Central memory CD8-positive, alpha-beta T cell (primary cell): Measurements from ENCODE around the gene ITPR1.

Experiments used
- ATAC-seq: fragments of 150-1000 bp; cut with Tn5 transposase; replicated peaks from 2 replicates; pipeline ENCODE4 v1.10.0; 2022; ENCODE audit warnings: mild to moderate bottlenecking, moderate FRiP score, moderate number of reproducible peaks; ENCODE audit not compliant: poor library complexity, severe bottlenecking; ENCODE audit errors: extremely low read depth
- DNase-seq, 2 donors: peaks; one replicate each; pipeline ENCODE4 v3.0.0; 2021; ENCODE audit warnings: low spot score in 2 of 2
- H3K27ac Mint-ChIP-seq: one replicate; pipeline ENCODE4 v1.8.0; 2022; ENCODE audit warnings: low read depth, mild to moderate bottlenecking, moderate library complexity, mixed read lengths
- H3K27me3 Mint-ChIP-seq: one replicate; pipeline ENCODE4 v1.8.0; 2022; ENCODE audit warnings: mixed read lengths
- H3K36me3 Mint-ChIP-seq: one replicate; pipeline ENCODE4 v1.8.0; 2022; ENCODE audit warnings: mild to moderate bottlenecking, moderate library complexity, mixed read lengths; ENCODE audit not compliant: insufficient read depth
- H3K4me1 Mint-ChIP-seq: one replicate; pipeline ENCODE4 v1.8.0; 2022; ENCODE audit warnings: mixed read lengths
- H3K4me3 Mint-ChIP-seq: one replicate; pipeline ENCODE4 v1.8.0; 2022; ENCODE audit warnings: mild to moderate bottlenecking, moderate library complexity, mixed read lengths
- H3K9me3 Mint-ChIP-seq: one replicate; pipeline ENCODE4 v1.8.0; 2022; ENCODE audit warnings: mixed read lengths

ITPR1 gene

DNA sequence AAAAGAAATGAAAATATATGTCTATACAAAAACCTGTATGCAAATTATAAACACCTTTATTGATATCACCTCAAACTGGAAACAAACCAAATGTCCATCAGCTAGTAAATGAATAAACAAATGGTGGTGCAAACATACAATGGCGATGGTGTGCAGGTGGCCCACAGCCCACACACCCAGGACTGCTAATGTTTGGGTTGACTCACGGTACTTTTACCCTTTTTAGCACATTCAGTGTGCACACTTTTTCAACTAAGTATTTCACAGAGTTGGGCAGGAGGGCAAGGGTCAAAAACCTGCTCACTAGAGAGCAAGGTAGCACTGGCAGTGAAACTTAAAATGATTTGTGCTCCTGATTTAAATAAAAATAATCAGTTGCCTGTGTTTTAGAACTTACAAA, 363.0 kb downstream of the ITPR1 start:
- no peak for DNase-seq
- H3K9me3 Mint-ChIP-seq, result no peaks in the 10 kb centered on the region
- peaks cover 12% of the 10 kb centered on the region for H3K4me1 Mint-ChIP-seq
- ATAC-seq, result no peak
- no peak overlapping the region for H3K27ac Mint-ChIP-seq
- no peaks in the 10 kb centered on the region for H3K27me3 Mint-ChIP-seq
- H3K4me3 Mint-ChIP-seq, result no peak overlapping the region
- peaks cover 1% of the 10 kb centered on the region for H3K36me3 Mint-ChIP-seq

DNA sequence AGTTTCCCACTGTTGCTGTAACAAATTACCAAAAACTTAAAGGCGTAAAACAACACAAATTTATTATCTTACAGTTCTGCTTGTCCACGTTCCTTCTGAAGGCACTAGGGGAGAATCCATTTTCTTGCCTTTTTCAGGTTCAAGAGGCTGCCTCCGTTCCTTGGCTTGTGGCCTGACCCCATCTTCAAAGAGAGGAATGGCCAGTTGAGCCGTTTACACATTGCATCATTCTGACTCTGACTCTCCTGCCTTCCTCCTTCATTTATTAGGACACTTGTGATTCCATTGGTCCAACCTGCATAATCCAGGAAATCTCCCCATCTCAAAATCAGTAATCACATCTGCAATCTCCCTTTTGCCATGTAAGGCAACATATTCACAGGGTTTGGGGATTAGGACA, 363.4 kb downstream of the ITPR1 start:
- peaks cover 8% of the 10 kb centered on the region for H3K4me1 Mint-ChIP-seq
- peaks cover 1% of the 10 kb centered on the region for H3K36me3 Mint-ChIP-seq
- ATAC-seq (no peak), DNase-seq (no peak)
- H3K9me3 Mint-ChIP-seq, result no peaks in the 10 kb centered on the region
- H3K27me3 Mint-ChIP-seq, result no peaks in the 10 kb centered on the region
- H3K27ac Mint-ChIP-seq, result no peak overlapping the region
- no peak overlapping the region for H3K4me3 Mint-ChIP-seq

DNA sequence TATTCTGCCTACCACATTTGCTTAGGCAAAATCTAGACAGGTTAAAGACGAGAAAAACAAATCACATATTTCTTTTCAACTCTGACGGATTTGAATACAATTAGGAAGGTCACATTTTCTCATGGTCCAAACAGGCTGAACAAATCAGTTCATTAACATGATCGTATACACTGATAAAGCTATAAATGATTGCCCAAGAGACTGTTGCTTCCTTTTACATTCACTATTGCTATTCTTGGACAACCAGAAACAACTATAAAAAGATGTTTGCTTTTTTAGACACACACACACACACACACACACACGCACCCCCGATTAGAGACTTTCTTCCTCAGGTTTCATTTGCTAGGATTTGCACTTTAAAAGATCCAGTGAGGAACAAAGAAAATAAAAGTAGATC, 363.8 kb downstream of the ITPR1 start:
- no peak for DNase-seq
- no peaks in the 10 kb centered on the region for H3K9me3 Mint-ChIP-seq
- no peak overlapping the region for H3K4me3 Mint-ChIP-seq
- no peak for ATAC-seq
- no peaks in the 10 kb centered on the region for H3K27me3 Mint-ChIP-seq
- no peak overlapping the region for H3K27ac Mint-ChIP-seq
- peaks cover 7% of the 10 kb centered on the region for H3K4me1 Mint-ChIP-seq
- H3K36me3 Mint-ChIP-seq, result peaks cover 1% of the 10 kb centered on the region

DNA sequence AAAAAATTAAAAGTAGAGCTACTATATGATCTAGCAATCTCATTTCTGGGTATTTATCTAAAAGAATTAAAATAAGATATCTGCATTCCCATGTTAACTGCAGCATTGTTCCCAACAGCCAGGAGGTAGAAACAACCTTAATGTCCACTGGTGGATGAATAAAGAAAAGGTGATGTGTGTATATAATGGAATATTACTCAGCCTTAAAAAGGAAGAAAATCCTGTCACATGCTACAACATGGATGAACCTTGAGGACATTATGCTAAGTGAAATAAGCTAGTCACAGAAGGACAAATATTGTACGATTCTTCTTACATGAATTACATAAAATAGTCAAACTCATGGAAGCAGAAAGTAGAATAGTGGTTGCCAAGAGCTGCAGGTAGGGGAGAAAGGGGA, 366.6 kb downstream of the ITPR1 start:
- ATAC-seq (no peak), DNase-seq (no peak)
- no peak overlapping the region for H3K4me3 Mint-ChIP-seq
- no peaks in the 10 kb centered on the region for H3K4me1 Mint-ChIP-seq
- no peak overlapping the region for H3K27ac Mint-ChIP-seq
- H3K36me3 Mint-ChIP-seq, result peaks cover 2% of the 10 kb centered on the region
- no peaks in the 10 kb centered on the region for H3K27me3 Mint-ChIP-seq
- H3K9me3 Mint-ChIP-seq, result no peaks in the 10 kb centered on the region

DNA sequence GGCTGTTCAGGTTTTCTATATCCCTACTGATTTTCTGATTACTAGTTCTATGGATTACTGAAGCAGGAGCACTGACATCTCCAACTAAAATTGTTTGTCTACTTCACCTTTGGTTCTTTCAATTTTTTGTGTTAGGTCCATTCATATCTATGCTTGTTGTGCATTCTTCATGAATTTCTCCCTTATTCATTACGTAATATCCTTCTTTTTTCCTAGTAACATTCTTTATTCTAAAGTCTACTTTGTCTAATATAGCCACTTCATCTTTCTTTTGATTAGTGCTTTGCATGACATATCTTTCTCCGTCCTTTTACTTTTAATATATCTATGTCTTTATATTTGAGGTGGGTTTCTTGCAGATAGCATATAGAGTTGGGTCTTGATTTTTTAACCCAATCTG, 369.8 kb downstream of the ITPR1 start:
- H3K4me3 Mint-ChIP-seq, result no peak overlapping the region
- peaks cover 3% of the 10 kb centered on the region for H3K36me3 Mint-ChIP-seq
- peaks cover 13% of the 10 kb centered on the region for H3K4me1 Mint-ChIP-seq
- no peaks in the 10 kb centered on the region for H3K9me3 Mint-ChIP-seq
- DNase-seq, result no peak
- no peak for ATAC-seq
- H3K27ac Mint-ChIP-seq, result no peak overlapping the region
- no peaks in the 10 kb centered on the region for H3K27me3 Mint-ChIP-seq

DNA sequence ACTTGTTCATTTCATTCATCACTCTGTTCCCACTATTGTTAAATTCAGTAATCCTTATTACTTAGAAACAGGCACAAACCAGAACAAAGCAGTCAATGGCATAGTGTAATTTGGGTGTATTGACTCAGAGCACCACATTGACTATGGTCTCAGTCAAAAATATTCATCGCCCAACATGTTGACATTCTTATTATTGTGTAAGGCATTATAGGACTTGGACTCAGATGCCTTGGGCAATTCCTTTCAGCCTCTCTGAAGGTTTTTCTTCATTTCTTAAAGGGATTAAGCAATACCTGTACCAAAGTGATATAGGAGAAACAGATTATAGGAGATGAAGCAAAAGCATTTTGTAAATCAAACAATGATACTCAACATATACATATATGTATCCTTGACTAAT, 371.4 kb downstream of the ITPR1 start:
- ATAC-seq, result no peak
- H3K27ac Mint-ChIP-seq, result no peak overlapping the region
- H3K4me3 Mint-ChIP-seq, result no peak overlapping the region
- H3K36me3 Mint-ChIP-seq, result peaks cover 10% of the 10 kb centered on the region
- no peaks in the 10 kb centered on the region for H3K27me3 Mint-ChIP-seq
- DNase-seq, result no peak
- no peaks in the 10 kb centered on the region for H3K9me3 Mint-ChIP-seq
- H3K4me1 Mint-ChIP-seq, result peaks cover 20% of the 10 kb centered on the region

DNA sequence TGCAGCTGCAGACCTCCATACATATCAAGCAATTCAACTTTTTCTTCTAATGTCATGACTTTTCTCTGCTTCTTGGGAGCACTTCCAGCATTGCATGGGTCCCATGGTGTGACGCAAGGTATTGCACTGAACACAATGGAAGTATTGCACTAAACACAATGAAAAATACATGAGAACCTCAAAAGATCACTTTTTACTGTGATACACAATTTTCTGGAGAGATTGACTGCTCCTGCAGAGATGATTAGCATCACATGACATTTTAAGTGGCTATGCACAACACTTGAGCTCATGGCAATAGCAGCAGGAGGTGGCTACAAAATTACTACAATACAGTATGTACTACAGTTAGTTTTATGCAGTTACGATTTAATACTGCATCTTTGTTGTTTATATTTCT, 372.6 kb downstream of the ITPR1 start:
- H3K27me3 Mint-ChIP-seq, result no peaks in the 10 kb centered on the region
- DNase-seq (no peak), ATAC-seq (no peak)
- peaks cover 20% of the 10 kb centered on the region for H3K4me1 Mint-ChIP-seq
- no peak overlapping the region for H3K4me3 Mint-ChIP-seq
- H3K27ac Mint-ChIP-seq, result no peak overlapping the region
- no peaks in the 10 kb centered on the region for H3K9me3 Mint-ChIP-seq
- H3K36me3 Mint-ChIP-seq, result peaks cover 12% of the 10 kb centered on the region

DNA sequence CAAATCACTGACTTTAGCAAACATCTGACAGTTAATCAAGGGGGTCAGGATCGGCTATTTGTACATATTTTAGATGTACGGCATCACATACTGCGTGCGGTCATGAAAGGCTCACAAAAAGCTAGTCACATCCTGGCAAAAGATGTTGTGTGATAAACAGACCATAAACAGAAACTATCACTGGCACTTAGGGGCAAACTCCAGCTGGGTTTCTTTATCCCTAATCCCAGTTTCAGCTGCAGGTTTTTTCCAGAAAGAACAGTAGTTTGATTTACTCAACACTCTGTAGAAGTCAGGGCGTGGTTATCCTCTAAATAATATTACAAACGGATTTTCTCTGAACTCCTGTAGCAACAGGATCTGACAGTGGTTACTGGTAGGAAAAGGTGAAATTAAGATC, 373.7 kb downstream of the ITPR1 start:
- Mint-ChIP-seq H3K4me1 (peaks cover 20% of the 10 kb centered on the region), H3K27ac (peak overlapping the region; percentile 93), H3K27me3 (no peaks in the 10 kb centered on the region), H3K4me3 (peak overlapping the region; percentile 76), H3K36me3 (peaks cover 12% of the 10 kb centered on the region), H3K9me3 (no peaks in the 10 kb centered on the region)
- DNase-seq (no peak), ATAC-seq (no peak)

DNA sequence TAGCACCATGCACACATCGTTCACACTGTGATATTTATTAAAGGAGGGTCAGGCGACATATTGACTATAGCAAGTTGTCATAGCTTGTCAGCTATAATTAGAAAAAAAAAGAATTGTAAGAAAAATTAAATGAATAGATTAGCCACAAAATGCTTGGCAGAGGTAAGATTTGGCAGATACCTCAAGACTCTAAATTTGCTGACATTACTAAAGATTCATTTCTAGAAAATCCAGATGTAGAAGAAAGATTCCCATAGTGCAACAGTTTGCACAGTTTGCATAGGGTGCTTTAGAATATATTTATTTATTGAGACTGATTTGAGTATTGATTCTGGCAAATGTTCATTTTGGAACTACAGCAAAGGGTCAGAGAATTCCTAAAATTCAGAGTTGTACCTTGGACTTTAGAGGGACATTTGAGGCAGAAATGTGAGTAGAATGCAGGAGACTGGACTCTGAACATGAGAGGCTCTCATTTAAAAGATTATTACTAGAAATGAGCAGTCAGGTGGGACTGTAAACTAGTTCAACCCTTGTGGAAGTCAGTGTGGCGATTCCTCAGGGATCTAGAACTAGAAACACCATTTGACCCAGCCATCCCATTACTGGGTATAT, 384.1 kb downstream of the ITPR1 start:
- DNase-seq (no peak), ATAC-seq (no peak)
- no peaks in the 10 kb centered on the region for H3K27me3 Mint-ChIP-seq
- H3K36me3 Mint-ChIP-seq, result peaks cover 3% of the 10 kb centered on the region
- no peak overlapping the region for H3K27ac Mint-ChIP-seq
- H3K4me1 Mint-ChIP-seq, result no peaks in the 10 kb centered on the region
- H3K9me3 Mint-ChIP-seq, result no peaks in the 10 kb centered on the region
- H3K4me3 Mint-ChIP-seq, result no peak overlapping the region

DNA sequence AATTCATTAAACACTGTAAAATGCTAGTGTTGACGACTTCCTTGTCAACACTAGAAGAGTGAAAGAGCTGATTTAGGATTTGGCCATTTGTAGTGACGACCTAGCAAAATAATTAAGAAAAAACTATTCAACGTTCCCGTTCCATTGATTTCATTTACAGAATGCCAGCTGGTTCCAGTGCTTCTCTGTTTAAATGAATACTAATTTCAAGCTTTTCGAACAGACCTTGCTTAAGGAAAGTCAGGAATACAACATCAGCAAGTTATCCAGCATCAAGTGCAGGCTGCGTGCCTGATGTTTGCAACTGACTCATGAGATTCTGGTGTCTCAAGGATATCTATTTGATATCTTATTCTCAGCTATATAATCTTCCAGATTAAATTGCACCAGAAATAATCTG, 387.7 kb downstream of the ITPR1 start:
- ATAC-seq (no peak), DNase-seq (no peak)
- H3K27me3 Mint-ChIP-seq, result no peaks in the 10 kb centered on the region
- no peak overlapping the region for H3K27ac Mint-ChIP-seq
- H3K9me3 Mint-ChIP-seq, result no peaks in the 10 kb centered on the region
- H3K36me3 Mint-ChIP-seq, result no peaks in the 10 kb centered on the region
- no peaks in the 10 kb centered on the region for H3K4me1 Mint-ChIP-seq
- no peak overlapping the region for H3K4me3 Mint-ChIP-seq

DNA sequence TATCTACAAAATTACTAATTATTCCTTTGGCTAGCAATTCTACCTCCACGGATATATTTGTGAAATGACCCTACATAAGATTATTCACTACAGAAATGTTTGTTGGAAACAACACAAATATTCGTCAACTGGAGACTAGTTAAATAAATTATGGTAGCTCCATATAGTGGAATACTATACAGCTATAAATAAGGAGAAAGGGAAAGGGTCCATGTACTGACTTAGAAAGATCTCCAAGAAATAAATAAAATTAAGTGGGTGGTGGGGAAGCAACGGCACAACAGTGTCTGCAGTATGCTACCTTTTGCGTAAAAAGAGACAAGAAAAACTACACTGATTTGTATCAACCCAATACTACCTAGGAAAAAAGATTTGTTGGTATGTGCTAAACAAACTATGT, 389.4 kb downstream of the ITPR1 start:
- Mint-ChIP-seq H3K27ac (no peak overlapping the region), H3K4me3 (no peak overlapping the region), H3K36me3 (no peaks in the 10 kb centered on the region), H3K4me1 (no peaks in the 10 kb centered on the region), H3K9me3 (no peaks in the 10 kb centered on the region), H3K27me3 (no peaks in the 10 kb centered on the region)
- ATAC-seq, result no peak
- no peak for DNase-seq

DNA sequence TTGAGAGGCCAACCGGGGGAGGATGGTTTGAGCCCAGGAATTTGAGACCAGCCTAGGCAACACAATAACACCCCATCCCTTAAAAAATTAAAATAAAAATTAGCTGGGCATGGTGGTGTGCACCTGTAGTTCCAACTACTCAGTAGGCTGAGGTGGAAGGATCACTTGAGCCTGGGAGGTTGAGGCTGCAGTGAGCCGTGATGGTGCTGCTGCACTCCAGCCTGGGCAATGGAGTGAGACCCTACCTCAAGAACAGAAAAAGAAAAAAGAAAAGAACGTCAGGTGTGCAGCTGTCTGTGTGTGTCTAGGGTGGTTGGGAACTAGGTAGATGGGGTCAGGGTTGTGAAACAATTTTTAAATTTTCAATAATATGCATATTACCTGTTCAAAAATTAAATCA, 389.9 kb downstream of the ITPR1 start:
- Mint-ChIP-seq H3K36me3 (no peaks in the 10 kb centered on the region), H3K9me3 (no peaks in the 10 kb centered on the region), H3K27ac (no peak overlapping the region), H3K4me1 (no peaks in the 10 kb centered on the region), H3K4me3 (no peak overlapping the region), H3K27me3 (no peaks in the 10 kb centered on the region)
- ATAC-seq, result no peak
- DNase-seq, result no peak

DNA sequence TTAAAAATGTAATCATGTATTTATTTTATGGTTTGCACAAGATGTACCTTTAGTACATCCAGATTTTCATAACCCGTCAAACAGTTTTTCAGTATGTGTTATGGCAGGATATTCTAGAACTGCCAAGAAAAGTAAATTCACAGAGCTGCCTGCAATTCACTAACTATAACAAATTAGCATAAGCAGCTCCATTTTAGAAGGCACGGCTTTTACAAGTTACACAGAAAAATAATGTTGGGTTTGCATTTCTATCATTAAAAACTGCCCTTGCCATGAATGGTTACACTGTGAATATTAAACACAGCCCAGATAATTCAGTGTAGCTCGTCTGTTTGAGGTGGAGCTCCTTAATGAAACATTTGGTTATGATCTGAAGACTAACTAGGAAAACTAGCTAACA, 391.7 kb downstream of the ITPR1 start:
- no peak overlapping the region for H3K27ac Mint-ChIP-seq
- no peak for ATAC-seq

DNA sequence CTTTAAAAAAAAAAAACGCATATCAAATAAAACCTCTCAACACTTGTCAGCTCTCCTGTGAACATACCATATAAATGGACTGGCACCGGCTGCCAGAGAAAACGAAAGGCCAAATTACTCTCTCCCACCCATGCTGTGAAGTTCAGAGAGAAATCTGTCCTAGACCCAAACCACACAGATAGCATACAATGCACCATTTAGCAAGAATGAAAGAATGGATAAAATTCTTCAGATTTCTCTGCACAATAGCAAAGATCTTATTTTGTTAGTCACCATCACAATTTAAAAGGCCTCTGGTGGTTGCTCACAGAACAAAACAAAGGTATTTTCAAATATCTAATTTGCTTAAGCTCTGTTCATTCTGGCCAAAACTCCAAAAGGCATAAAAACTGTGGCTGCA, 392.2 kb downstream of the ITPR1 start:
- DNase-seq (no peak), ATAC-seq (no peak)
- Mint-ChIP-seq H3K27me3 (no peaks in the 10 kb centered on the region), H3K9me3 (no peaks in the 10 kb centered on the region), H3K4me3 (no peak overlapping the region), H3K27ac (no peak overlapping the region), H3K36me3 (peaks cover 4% of the 10 kb centered on the region), H3K4me1 (peaks cover 16% of the 10 kb centered on the region)

More for the DNA sequence above, 391.7 kb downstream of the ITPR1 start:
- no peak for DNase-seq
- H3K27me3 Mint-ChIP-seq, result no peaks in the 10 kb centered on the region
- H3K4me1 Mint-ChIP-seq, result peaks cover 14% of the 10 kb centered on the region
- no peaks in the 10 kb centered on the region for H3K9me3 Mint-ChIP-seq
- H3K36me3 Mint-ChIP-seq, result peaks cover 4% of the 10 kb centered on the region
- no peak overlapping the region for H3K4me3 Mint-ChIP-seq
